Measurements from ENCODE around the gene PRRC2B. TPM values are rescaled to one million over a fixed set of nuclear protein-coding genes. Genes with fewer than 3 reads are reported as not detected.
A peak's percentile ranks its signal among the peaks of the same experiment; 100 is the strongest.
"Not testable (repeated sequence)": the region's sequence is repeated elsewhere in the genome, so short reads cannot be mapped to it uniquely, and the experiment has no call there.

PRRC2B gene
- total RNA-seq, result 61.6 and 70.9 TPM in 2 replicates

DNA sequence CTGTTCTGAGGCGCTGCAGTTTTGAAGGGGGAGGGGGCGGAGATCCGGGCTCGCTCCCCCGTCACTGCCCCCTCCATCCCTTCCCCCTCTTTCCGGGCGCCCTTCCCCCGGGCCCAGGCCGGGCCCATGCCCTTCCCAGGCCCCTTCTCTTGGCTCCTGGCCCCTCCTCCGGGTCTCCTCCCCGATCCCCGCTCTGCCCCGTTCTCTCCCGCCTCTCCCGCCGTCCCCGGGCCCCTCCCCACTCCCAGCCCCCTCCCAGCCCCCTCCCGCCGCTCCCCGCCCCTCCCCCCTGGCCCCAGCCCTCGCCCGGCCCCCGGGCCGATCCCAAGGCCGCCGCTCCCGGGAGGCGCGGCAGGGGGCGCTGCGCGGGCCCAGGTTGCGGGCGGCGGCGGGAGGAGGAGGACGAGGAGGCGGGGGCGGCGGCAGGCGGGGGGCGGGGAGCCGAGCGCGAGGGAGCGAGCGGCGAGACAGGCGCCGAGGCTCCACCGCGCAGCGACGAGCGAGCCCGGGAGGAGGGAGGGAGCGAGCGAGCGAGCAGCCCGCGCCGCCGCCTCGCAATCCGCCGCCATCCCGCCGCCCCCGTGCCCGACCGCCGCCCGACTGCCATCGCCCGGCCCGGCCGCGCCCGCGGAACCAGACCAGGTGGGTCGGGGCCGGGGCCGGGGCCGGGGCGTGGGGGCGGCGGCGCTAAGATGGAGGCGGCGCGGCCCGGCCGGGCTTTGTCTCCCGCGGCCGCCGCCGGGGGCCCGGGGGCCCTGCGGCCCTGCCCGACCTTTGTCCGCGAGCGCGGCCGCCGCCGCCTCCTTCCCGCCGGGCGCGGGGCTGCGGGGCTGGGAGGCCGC lies at the start of gene PRRC2B:
TSS of gene PRRC2B (plus strand) at position 465 of the 842 bp plus-strand sequence. CDS start 36,059 bp downstream, outside the sequence.
- Histone ChIP-seq H3K4me1 (ENCODE audit: insufficient read depth, low read length) (peaks cover 40% of the 10 kb centered on the region), H3K4me3 (ENCODE audit: insufficient read depth, low read length) (peak within 1 kb of the TSS; percentile 71), H3K27ac (ENCODE audit: low read depth, low read length) (peak within 1 kb of the TSS; percentile 69), H3K4me2 (ENCODE audit: insufficient read depth, low read length) (peak within 1 kb of the TSS; percentile 98), H3K79me2 (ENCODE audit: insufficient read depth, low read length) (peaks cover 45% of the 10 kb centered on the region), H3K36me3 (ENCODE audit: insufficient read depth, low read length) (peaks cover 6% of the 10 kb centered on the region), H3K27me3 (ENCODE audit: insufficient read depth, low read length) (no peaks in the 10 kb centered on the region), H2AFZ (ENCODE audit: low read length) (peak within 1 kb of the TSS; percentile 78), H3K9me3 (ENCODE audit: low read depth, low read length) (no peaks in the 10 kb centered on the region), H4K20me1 (ENCODE audit: insufficient read depth, low read length) (peaks cover 38% of the 10 kb centered on the region)
- peak; percentile 99 for DNase-seq (ENCODE audit: insufficient read length, low spot score, missing footprints)
- TF ChIP-seq, protein P1, sequence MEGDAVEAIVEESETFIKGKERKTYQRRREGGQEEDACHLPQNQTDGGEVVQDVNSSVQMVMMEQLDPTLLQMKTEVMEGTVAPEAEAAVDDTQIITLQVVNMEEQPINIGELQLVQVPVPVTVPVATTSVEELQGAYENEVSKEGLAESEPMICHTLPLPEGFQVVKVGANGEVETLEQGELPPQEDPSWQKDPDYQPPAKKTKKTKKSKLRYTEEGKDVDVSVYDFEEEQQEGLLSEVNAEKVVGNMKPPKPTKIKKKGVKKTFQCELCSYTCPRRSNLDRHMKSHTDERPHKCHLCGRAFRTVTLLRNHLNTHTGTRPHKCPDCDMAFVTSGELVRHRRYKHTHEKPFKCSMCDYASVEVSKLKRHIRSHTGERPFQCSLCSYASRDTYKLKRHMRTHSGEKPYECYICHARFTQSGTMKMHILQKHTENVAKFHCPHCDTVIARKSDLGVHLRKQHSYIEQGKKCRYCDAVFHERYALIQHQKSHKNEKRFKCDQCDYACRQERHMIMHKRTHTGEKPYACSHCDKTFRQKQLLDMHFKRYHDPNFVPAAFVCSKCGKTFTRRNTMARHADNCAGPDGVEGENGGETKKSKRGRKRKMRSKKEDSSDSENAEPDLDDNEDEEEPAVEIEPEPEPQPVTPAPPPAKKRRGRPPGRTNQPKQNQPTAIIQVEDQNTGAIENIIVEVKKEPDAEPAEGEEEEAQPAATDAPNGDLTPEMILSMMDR (IDR thresholded peaks at IDR 0.05; ENCODE audit: extremely low read depth, low read depth, low read length), result no peak

DNA sequence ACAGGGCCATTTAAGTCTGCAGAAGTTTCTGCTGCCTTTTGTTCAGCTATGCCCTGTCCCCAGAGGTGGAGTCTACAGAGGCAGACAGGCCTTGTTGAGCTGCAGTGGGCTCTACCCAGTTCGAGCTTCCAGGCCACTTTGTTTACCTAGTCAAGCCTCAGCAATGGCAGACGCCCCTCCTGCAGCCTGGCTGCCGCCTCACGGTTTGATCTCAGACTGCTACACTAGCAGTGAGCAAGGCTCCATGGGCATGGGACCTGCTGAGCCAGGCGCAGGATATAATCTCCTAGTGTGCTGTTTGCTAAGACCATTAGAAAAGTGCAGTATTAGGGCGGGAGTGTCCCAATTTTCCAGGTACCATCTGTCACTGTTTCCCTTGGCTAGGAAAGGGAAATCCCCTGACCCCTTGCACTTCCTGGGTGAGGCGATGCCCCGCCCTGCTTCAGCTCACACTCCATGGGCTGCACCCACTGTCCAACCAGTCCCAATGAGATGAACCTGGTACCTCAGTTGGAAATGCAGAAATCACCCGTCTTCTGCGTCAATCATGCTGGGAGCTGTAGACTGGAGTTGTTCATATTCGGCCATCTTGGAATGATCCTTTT lies 48.9 kb upstream of the PRRC2B start:
- H2AFZ ChIP-seq (ENCODE audit: low read length), result not testable (repeated sequence)

DNA sequence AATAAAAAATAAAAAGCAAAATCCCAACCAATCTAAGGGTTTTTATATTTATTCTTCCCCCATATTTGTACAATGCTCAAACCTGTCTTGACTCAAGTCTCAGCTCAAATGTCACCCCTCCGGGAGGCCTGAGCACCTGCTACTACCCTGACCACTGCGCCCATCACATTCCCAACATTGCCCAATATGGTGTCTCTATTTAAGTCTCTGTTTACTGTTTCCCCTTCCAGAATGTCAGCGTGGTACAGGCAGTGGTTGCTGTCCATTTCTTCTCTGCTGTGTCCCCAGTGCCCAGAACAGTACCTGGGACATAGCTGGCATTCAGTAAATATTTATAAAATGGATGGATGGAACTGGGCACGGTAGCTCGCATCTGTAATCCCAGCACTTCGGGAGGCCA lies 47.3 kb upstream of the PRRC2B start:
- TF ChIP-seq, protein P1 (IDR thresholded peaks at IDR 0.05; ENCODE audit: extremely low read depth, low read depth, low read length), result no peak

More for the DNA sequence above, 48.9 kb upstream of the PRRC2B start:
- not testable (repeated sequence) for DNase-seq (ENCODE audit: insufficient read length, low spot score, missing footprints); H3K79me2 ChIP-seq (ENCODE audit: insufficient read depth, low read length); H3K4me3 ChIP-seq (ENCODE audit: insufficient read depth, low read length); H4K20me1 ChIP-seq (ENCODE audit: insufficient read depth, low read length); H3K27me3 ChIP-seq (ENCODE audit: insufficient read depth, low read length); H3K36me3 ChIP-seq (ENCODE audit: insufficient read depth, low read length); H3K27ac ChIP-seq (ENCODE audit: low read depth, low read length); H3K4me1 ChIP-seq (ENCODE audit: insufficient read depth, low read length); H3K4me2 ChIP-seq (ENCODE audit: insufficient read depth, low read length); H3K9me3 ChIP-seq (ENCODE audit: low read depth, low read length)

DNA sequence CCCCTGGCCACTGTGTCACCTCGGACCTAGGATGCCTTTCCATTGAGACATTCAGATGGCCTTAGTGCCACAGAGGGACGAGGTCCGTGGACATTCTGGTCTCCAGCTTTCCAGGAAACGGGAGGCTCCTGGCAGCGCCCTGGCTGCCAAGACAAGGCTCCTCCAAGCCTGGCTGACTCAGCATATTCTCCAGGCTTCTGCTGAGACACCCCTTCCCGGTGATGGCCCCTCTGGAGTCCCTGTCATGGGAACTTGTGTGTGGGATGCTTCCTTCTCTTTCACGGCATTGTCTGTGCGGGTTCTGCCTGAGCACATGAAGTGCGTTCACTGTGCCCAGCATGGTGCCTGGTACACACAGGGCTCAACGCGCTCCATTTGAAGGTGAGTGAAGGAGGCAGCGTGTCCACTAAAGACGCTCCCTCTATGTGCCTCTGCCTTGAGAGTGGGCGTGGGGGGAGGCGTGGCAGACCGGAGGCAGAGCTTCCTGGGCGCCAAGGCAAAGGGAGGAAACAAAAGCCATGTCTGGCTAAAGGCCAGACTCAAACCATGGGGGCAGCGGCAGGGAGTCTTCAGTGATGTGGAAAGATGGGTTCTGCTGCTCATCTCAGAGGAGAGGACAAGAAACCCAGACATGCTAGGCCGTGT lies 46.4 kb upstream of the PRRC2B start:
- Histone ChIP-seq H3K27ac (ENCODE audit: low read depth, low read length) (no peak overlapping the region), H3K9me3 (ENCODE audit: low read depth, low read length) (no peaks in the 10 kb centered on the region), H4K20me1 (ENCODE audit: insufficient read depth, low read length) (no peaks in the 10 kb centered on the region), H3K4me3 (ENCODE audit: insufficient read depth, low read length) (no peak overlapping the region), H3K27me3 (ENCODE audit: insufficient read depth, low read length) (peaks cover 3% of the 10 kb centered on the region), H3K79me2 (ENCODE audit: insufficient read depth, low read length) (no peaks in the 10 kb centered on the region), H3K4me1 (ENCODE audit: insufficient read depth, low read length) (peaks cover 7% of the 10 kb centered on the region), H3K36me3 (ENCODE audit: insufficient read depth, low read length) (no peaks in the 10 kb centered on the region), H2AFZ (ENCODE audit: low read length) (no peak overlapping the region), H3K4me2 (ENCODE audit: insufficient read depth, low read length) (no peak overlapping the region)
- TF ChIP-seq, protein P1 (IDR thresholded peaks at IDR 0.05; ENCODE audit: extremely low read depth, low read depth, low read length), result no peak
- no peak for DNase-seq (ENCODE audit: insufficient read length, low spot score, missing footprints)

More for the DNA sequence above, 47.3 kb upstream of the PRRC2B start:
- Histone ChIP-seq H3K27ac (ENCODE audit: low read depth, low read length) (no peak overlapping the region), H2AFZ (ENCODE audit: low read length) (no peak overlapping the region), H3K4me1 (ENCODE audit: insufficient read depth, low read length) (peaks cover 7% of the 10 kb centered on the region), H3K4me2 (ENCODE audit: insufficient read depth, low read length) (no peak overlapping the region), H4K20me1 (ENCODE audit: insufficient read depth, low read length) (no peaks in the 10 kb centered on the region), H3K27me3 (ENCODE audit: insufficient read depth, low read length) (peaks cover 3% of the 10 kb centered on the region), H3K36me3 (ENCODE audit: insufficient read depth, low read length) (no peaks in the 10 kb centered on the region), H3K4me3 (ENCODE audit: insufficient read depth, low read length) (no peak overlapping the region), H3K79me2 (ENCODE audit: insufficient read depth, low read length) (no peaks in the 10 kb centered on the region), H3K9me3 (ENCODE audit: low read depth, low read length) (no peaks in the 10 kb centered on the region)
- DNase-seq (ENCODE audit: insufficient read length, low spot score, missing footprints), result no peak

All from osteoblast (primary cell).